ENCODE results near the gene DPH6. TPM values are rescaled to one million over a fixed set of nuclear protein-coding genes. Genes with fewer than 3 reads are reported as not detected.

DPH6 gene
- total and polyA plus RNA-seq, 7 donors = 5.5 to 26.0 (median 18.0) TPM

DNA sequence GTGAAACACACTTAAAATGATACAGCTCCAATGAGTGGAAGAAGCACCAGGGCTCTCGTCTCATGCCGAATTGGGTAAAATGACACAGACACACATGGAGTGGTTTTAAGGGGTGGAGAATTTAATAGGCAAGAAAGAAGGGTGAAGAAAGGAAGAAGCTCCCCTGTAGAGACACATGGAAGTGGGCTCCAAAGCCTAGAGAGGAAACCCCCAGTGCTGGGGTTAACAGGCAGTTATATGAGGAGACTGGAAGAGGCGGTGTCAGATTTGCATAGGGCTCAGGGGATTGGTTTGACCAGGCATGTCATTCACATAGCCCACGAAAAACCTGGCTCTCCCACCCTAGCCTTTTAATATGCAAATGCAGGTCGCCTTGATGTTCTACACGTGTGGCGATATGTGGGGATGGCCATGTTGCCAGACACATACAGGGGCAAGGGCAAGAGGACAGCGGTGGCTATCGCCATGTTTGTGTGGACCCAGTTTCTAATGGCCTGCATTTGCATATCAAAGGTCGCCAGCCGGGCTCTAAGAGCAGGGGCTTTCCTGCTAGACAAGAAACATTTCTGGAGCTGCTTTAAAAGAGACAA lies 1.9 kb upstream of the DPH6 start:
- intact Hi-C loops (cut with DNase I) = loop anchor here (10.0 kb wide), 1 partner anchor 147 kb away; no protein-coding TSS in a partner anchor
- ATAC-seq (no peak), DNase-seq (no peak)
- Histone ChIP-seq H3K36me3 (ENCODE audit: insufficient read depth in 1 of 2, low read depth in 1 of 2) (no peaks in the 10 kb centered on the region), H3K4me1 (peaks cover 15% of the 10 kb centered on the region), H3K27me3 (ENCODE audit: insufficient read depth in 3 of 3, low read length in 2 of 3) (no peaks in the 10 kb centered on the region), H3K4me3 (no peak overlapping the region), H3K9me3 (no peaks in the 10 kb centered on the region), H3K27ac (no peak overlapping the region)
- 85 to 90% (median 85%) methylated on average over 11 of the region's 11 CpGs for WGBS, 3 donors
- TF ChIP-seq, protein P1, sequence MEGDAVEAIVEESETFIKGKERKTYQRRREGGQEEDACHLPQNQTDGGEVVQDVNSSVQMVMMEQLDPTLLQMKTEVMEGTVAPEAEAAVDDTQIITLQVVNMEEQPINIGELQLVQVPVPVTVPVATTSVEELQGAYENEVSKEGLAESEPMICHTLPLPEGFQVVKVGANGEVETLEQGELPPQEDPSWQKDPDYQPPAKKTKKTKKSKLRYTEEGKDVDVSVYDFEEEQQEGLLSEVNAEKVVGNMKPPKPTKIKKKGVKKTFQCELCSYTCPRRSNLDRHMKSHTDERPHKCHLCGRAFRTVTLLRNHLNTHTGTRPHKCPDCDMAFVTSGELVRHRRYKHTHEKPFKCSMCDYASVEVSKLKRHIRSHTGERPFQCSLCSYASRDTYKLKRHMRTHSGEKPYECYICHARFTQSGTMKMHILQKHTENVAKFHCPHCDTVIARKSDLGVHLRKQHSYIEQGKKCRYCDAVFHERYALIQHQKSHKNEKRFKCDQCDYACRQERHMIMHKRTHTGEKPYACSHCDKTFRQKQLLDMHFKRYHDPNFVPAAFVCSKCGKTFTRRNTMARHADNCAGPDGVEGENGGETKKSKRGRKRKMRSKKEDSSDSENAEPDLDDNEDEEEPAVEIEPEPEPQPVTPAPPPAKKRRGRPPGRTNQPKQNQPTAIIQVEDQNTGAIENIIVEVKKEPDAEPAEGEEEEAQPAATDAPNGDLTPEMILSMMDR (IDR thresholded peaks at IDR 0.05) = no peak

DNA sequence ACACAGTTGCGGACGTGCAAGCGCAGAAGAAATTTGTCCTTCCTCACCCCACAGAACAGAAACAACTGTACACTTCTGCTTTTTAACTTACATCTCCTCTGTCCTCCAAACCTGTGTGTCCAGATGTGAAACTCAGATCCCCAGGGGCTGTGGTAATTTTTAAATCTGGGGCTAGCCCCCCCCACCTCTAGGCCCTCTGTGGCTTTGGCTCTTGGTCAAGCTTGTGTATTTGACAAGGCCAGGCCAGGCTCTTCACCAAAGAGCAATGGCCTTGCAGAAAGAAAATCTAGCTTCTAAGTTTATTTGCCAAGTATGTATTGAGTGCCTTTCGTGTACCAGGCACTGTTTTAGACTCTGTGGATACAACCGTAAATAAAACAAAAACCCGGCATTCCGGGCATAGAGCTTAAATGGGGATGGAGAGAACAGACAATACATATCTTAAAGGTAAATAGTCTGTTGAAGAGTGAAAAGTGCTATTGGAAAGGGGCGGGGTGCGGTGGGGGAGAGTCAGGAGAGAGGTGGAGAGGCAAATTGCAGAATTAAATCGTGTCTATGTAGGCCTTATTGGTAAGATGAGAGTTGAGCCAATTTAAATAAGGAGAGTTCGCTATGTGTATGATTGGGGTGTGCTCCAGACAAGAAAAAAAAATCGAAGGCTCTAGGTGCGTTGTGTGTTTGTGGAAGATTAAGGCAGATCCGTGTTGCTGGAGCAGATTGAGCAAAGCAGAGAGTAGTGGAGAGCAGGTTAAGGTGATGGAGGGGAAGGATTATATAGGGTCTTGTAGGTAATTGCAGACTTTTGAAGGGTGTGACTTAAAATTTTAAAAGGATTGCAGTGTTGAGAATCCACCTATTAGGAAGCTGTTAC lies 781 bp upstream of the DPH6 start:
- H3K4me1 ChIP-seq = peaks cover 15% of the 10 kb centered on the region
- peak overlapping the region; percentile 96 for H3K27ac ChIP-seq
- no peaks in the 10 kb centered on the region for H3K9me3 ChIP-seq
- WGBS, 3 donors = 56 to 65% (median 59%) methylated on average over 14 of the region's 14 CpGs
- H3K4me3 ChIP-seq = peak overlapping the region; percentile 77
- TF ChIP-seq, protein P1 (IDR thresholded peaks at IDR 0.05) = no peak
- no peaks in the 10 kb centered on the region for H3K27me3 ChIP-seq (ENCODE audit: insufficient read depth in 3 of 3, low read length in 2 of 3)
- peak in 1 of 2 donors; percentile 50 for DNase-seq
- ATAC-seq = peak in 3 of 4 donors; percentile 4 to 25 (median 16)
- intact Hi-C loops (cut with DNase I) = loop anchor here (10.0 kb wide), 1 partner anchor 148 kb away; no protein-coding TSS in a partner anchor
- peaks cover 0 to 3% of the 10 kb centered on the region in 2 donors for H3K36me3 ChIP-seq (ENCODE audit: insufficient read depth in 1 of 2, low read depth in 1 of 2)

DNA sequence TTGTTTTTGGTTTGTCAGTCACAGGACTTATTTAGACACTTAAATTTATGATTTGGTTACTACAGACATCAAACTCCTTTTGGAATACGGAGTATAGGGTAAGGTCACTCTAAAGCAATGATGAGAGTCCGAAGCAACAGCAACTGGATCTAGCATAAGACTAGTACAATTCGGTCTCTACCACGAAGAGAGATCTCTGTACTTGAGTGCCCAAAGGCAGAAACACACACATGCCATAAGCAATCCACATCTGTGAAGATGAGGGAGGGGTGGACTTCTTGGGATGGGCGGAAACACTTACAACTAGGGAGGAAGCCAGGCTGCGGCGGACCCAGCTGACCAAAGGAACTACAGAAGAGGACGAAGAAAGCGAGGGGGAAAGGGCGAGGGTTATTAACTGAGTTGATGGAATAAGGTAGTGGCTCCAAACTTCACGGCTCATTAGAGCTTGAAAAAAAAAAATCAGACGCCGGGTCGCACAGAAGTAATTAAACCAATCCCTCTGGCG lies 595 bp downstream of the DPH6 start:
- Histone ChIP-seq H3K36me3 (ENCODE audit: insufficient read depth in 1 of 2, low read depth in 1 of 2) (peaks cover 0 to 13% of the 10 kb centered on the region in 2 donors), H3K27ac (peak overlapping the region; percentile 96), H3K27me3 (ENCODE audit: insufficient read depth in 3 of 3, low read length in 2 of 3) (no peaks in the 10 kb centered on the region), H3K4me3 (peak overlapping the region; percentile 77), H3K9me3 (no peaks in the 10 kb centered on the region), H3K4me1 (peaks cover 15% of the 10 kb centered on the region)
- DNase-seq = peak; percentile 25 to 63
- intact Hi-C loops (cut with DNase I) = loop anchor here (10.0 kb wide), 1 partner anchor 149 kb away; no protein-coding TSS in a partner anchor
- TF ChIP-seq, protein P1 (IDR thresholded peaks at IDR 0.05) = peak; percentile 12
- WGBS, 3 donors = 1 to 3% (median 1%) methylated on average over 15 of the region's 15 CpGs
- peak; percentile 33 to 66 (median 48) for ATAC-seq

GRCh38 chr15:35540885-35541284 lies 5.1 kb downstream of the DPH6 start:
- intact Hi-C loops (cut with DNase I) = loop anchor here (10.0 kb wide), 1 partner anchor 154 kb away; no protein-coding TSS in a partner anchor
- no peaks in the 10 kb centered on the region for H3K27me3 ChIP-seq (ENCODE audit: insufficient read depth in 3 of 3, low read length in 2 of 3)
- WGBS, 3 donors = 65 to 77% (median 66%) methylated on average over 1 of the region's 1 CpG
- no peak for DNase-seq
- ATAC-seq = no peak
- TF ChIP-seq, protein P1 (IDR thresholded peaks at IDR 0.05) = no peak
- H3K4me1 ChIP-seq = peaks cover 15% of the 10 kb centered on the region
- no peak overlapping the region for H3K4me3 ChIP-seq
- H3K36me3 ChIP-seq (ENCODE audit: insufficient read depth in 1 of 2, low read depth in 1 of 2) = peaks cover 0 to 38% of the 10 kb centered on the region in 2 donors
- H3K27ac ChIP-seq = no peak overlapping the region
- no peaks in the 10 kb centered on the region for H3K9me3 ChIP-seq

Measured in psoas muscle (tissue), 8 donors.